ENCODE measurements around the gene LRP5. TPM values are rescaled to one million over a fixed set of nuclear protein-coding genes. Genes with fewer than 3 reads are reported as not detected.
A peak's percentile ranks its signal among the peaks of the same experiment; 100 is the strongest.

LRP5 gene
- total and polyA plus RNA-seq, 9 of the 15 experiments (the other 6 are each of a cell fraction or from before 2014, with no cell fraction given): 0.48 to 44.2 (median 13.5) TPM

DNA sequence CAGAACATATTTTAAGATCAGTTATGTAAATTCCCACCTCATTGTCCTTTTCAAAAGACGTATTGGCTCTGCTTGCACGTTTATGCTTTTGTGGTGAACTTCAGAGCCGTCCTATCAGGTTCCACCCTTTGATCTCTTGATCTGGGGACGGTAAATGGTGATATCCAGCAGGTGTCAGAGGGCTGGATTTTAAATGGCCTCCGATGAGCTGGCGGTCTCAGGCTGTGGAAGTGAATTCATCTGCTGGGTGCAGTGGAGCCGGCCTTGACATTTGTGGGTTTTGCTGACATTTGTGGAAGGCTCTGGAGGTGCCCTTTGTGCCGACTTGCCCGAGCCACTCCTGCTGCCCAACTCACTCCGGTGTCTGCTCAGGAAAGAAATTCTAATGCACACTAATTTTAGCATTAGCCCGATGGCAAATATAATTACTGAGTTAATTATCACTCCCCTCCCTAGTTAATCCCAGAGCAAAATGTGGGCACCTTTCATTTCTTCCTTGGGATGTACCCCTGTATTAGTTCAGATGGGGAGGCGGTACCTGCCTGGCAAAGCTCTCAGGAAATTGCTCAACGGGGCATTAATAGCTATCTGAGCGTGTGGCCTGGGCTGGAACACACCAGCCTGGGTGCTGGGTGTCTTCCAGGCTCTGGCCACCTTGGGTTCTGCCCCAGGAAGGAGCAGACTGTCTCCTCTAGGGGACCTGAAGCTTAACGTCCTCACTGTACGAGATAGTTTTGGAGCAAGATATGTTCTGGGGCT lies 9.1 kb downstream of the LRP5 start:
- no TSS peak for BruUV-seq (replicated peaks)
- H3K9me1 ChIP-seq (ENCODE audit: control insufficient read depth, insufficient read depth, low read length): peaks cover 3% of the 10 kb centered on the region
- no peak overlapping the region for H3K4me3 ChIP-seq
- H3K4me1 ChIP-seq (replicated peaks in 1 of 2; ENCODE audit: control insufficient read depth in 2 of 2, insufficient read depth in 2 of 2, low read length in 2 of 2): peaks cover 0 to 38% of the 10 kb centered on the region in 2 experiments; a peak in 2 of 5 replicates
- H3K27ac ChIP-seq (ENCODE audit: extremely low read depth, low read depth, low read length): no peak overlapping the region
- H3K9ac ChIP-seq (ENCODE audit: insufficient read depth in 1 of 2, low read depth in 2 of 2, low read length in 2 of 2): peak overlapping the region in 1 of 2 experiments; percentile 68; a peak in 2 of 4 replicates
- H2AFZ ChIP-seq (ENCODE audit: low read depth, low read length): no peak overlapping the region
- no peak for DNase-seq (ENCODE audit: extremely low read depth in 1 of 4, low spot score in 3 of 4)
- peaks cover 15% of the 10 kb centered on the region; the same call in 1 of the 3 replicates for H3K36me3 ChIP-seq (ENCODE audit: control insufficient read depth, insufficient read depth, low read length)
- TF ChIP-seq SMAD4 (CRISPR knock-in tag; conservative IDR thresholded peaks at IDR 0.05) (no peak), MCM3 (IDR thresholded peaks at IDR 0.05) (no peak)
- ATAC-seq: no peak
- intact Hi-C loops (cut with micrococcal nuclease): no loop called here
- no peaks in the 10 kb centered on the region for H3K27me3 ChIP-seq (ENCODE audit: control insufficient read depth in 2 of 2, insufficient read depth in 2 of 2, low read length in 2 of 2)
- CTCF ChIA-PET (ENCODE audit: low intra/inter-chr PET ratio): no interaction called here
- no peak overlapping the region for H3K4me2 ChIP-seq (ENCODE audit: insufficient read depth, low read length)
- WGBS (ENCODE audit: insufficient coverage, low coverage, missing lambda C conversion rate): 70% methylated on average over 16 of the region's 16 CpGs
- POLR2A ChIA-PET: interaction anchor here (0.7 kb wide), 1 partner anchor 23 kb away, joined by 5 read pairs; no protein-coding TSS in a partner anchor
- peaks cover 80% of the 10 kb centered on the region for H3K79me2 ChIP-seq (ENCODE audit: control insufficient read depth, insufficient read depth, low read length)
- H3K9me3 ChIP-seq (replicated peaks; ENCODE audit: control insufficient read depth, insufficient read depth, low read depth, low read length): no peaks in the 10 kb centered on the region
- peaks cover 16% of the 10 kb centered on the region; the same call in 1 of the 2 replicates for H4K20me1 ChIP-seq (replicated peaks; ENCODE audit: control insufficient read depth, insufficient read depth, low read length)
- in situ Hi-C loops (cut with MboI): no loop called here
- no peak for FAIRE-seq

DNA sequence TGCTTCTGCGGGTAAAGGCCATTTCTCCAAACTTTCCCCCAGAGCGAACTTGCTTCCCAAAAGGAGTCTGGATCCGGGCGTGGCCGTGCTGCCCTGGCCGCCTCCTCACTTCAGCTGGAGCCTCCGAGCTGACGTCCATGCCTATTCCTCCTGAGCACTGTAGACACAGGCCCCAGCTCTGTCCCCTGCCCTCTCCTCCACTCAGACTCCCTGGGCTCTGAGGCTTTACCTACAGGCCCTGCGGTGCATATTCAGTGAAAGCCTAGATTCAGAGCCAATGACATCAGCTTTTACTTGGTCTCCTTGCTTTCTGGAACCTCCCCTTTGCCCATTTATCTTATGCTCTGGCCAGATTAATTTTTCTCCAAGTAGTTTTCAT lies 9.7 kb downstream of the LRP5 start:
- FAIRE-seq (no peak), ATAC-seq (no peak), DNase-seq (ENCODE audit: extremely low read depth in 1 of 4, low spot score in 3 of 4) (no peak)
- in situ Hi-C loops (cut with MboI) (no loop called here), intact Hi-C loops (cut with micrococcal nuclease) (no loop called here)
- CTCF ChIA-PET (ENCODE audit: low intra/inter-chr PET ratio): no interaction called here
- Histone ChIP-seq H3K4me3 (no peak overlapping the region), H3K4me2 (ENCODE audit: insufficient read depth, low read length) (no peak overlapping the region), H4K20me1 (replicated peaks; ENCODE audit: control insufficient read depth, insufficient read depth, low read length) (peaks cover 22% of the 10 kb centered on the region; the same call in 1 of the 2 replicates), H3K79me2 (ENCODE audit: control insufficient read depth, insufficient read depth, low read length) (peaks cover 78% of the 10 kb centered on the region), H2AFZ (ENCODE audit: low read depth, low read length) (no peak overlapping the region), H3K9me3 (replicated peaks; ENCODE audit: control insufficient read depth, insufficient read depth, low read depth, low read length) (no peaks in the 10 kb centered on the region), H3K36me3 (ENCODE audit: control insufficient read depth, insufficient read depth, low read length) (peaks cover 19% of the 10 kb centered on the region; the same call in 1 of the 3 replicates), H3K9ac (ENCODE audit: insufficient read depth in 1 of 2, low read depth in 2 of 2, low read length in 2 of 2) (peak overlapping the region in 1 of 2 experiments; percentile 68; a peak in 2 of 4 replicates), H3K27me3 (ENCODE audit: control insufficient read depth in 2 of 2, insufficient read depth in 2 of 2, low read length in 2 of 2) (no peaks in the 10 kb centered on the region), H3K4me1 (replicated peaks in 1 of 2; ENCODE audit: control insufficient read depth in 2 of 2, insufficient read depth in 2 of 2, low read length in 2 of 2) (peaks cover 0 to 38% of the 10 kb centered on the region in 2 experiments; a peak in 1 of 5 replicates), H3K9me1 (ENCODE audit: control insufficient read depth, insufficient read depth, low read length) (peaks cover 3% of the 10 kb centered on the region), H3K27ac (ENCODE audit: extremely low read depth, low read depth, low read length) (no peak overlapping the region)
- POLR2A ChIA-PET: interaction anchor here (0.7 kb wide), 1 partner anchor 24 kb away, joined by 5 read pairs; no protein-coding TSS in a partner anchor
- BruUV-seq (replicated peaks): no TSS peak
- WGBS (ENCODE audit: insufficient coverage, low coverage, missing lambda C conversion rate): 87% methylated on average over 9 of the region's 9 CpGs
- TF ChIP-seq TEAD1 (CRISPR knock-in tag; IDR thresholded peaks at IDR 0.05) (no peak), EP300 (IDR thresholded peaks at IDR 0.05; ENCODE audit: low read length) (no peak), ARNT (IDR thresholded peaks at IDR 0.05) (no peak), POLR2AphosphoS2 (IDR thresholded peaks at IDR 0.05; ENCODE audit: low read length) (no peak), NEUROD1 (IDR thresholded peaks at IDR 0.05; ENCODE audit: borderline replicate concordance, low read depth, low read length, partially characterized antibody) (no peak)
- TF ChIP-seq, protein P1, sequence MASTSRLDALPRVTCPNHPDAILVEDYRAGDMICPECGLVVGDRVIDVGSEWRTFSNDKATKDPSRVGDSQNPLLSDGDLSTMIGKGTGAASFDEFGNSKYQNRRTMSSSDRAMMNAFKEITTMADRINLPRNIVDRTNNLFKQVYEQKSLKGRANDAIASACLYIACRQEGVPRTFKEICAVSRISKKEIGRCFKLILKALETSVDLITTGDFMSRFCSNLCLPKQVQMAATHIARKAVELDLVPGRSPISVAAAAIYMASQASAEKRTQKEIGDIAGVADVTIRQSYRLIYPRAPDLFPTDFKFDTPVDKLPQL (IDR thresholded peaks at IDR 0.05; ENCODE audit: extremely low read depth, insufficient read length): no peak

All from K562 (cell line).